GM12878 (cell line): ENCODE measurements around the gene RRM2. TPM values are rescaled to one million over a fixed set of nuclear protein-coding genes. Genes with fewer than 3 reads are reported as not detected.

Experiments used
- ATAC-seq: fragments of 200-7000 bp; cut with Tn5 transposase; 3 replicates; pipeline ENCODE4 v1.9.1; 2020; ENCODE audit warnings: mild to moderate bottlenecking, moderate library complexity
- BruUV-seq: library from RNA; stranded (reverse); fragments of 400-500 nt; replicated peaks from 2 replicates; lab custom pipeline; 2021; lab: Mats Ljungman, UMichigan
- CTCF ChIA-PET: fragments of 300-600 bp; sonication (Branson Sonifier 250); formaldehyde crosslinking; extraction: SDS; loops from one replicate; lab custom pipeline; 2021; ENCODE audit warnings: inconsistent platforms; lab: Yijun Ruan, JAX
- POLR2A ChIA-PET: fragments of 350-600 bp; formaldehyde crosslinking; extraction: SDS; loops from one replicate; lab custom pipeline; 2021; ENCODE audit warnings: inconsistent platforms; lab: Charles Lee
- RAD21 ChIA-PET: fragments of 300-600 bp; sonication (Branson Sonifier 250); formaldehyde crosslinking; loops from one replicate; lab custom pipeline; 2023; ENCODE audit warnings: antibody characterized with exemption; ENCODE audit not compliant: unreplicated experiment; lab: Charles Lee
- SMC1A ChIA-PET: fragments of 300-600 bp; sonication (Branson Sonifier 250); formaldehyde crosslinking; loops from one replicate; lab custom pipeline; 2023; ENCODE audit not compliant: unreplicated experiment, uncharacterized antibody; lab: Charles Lee
- DNase-seq: peaks from one replicate; pipeline ENCODE4 v3.0.0-alpha.2; 2011; ENCODE audit warnings: low read depth, low spot score
- FAIRE-seq: peaks from 3 replicates; lab custom pipeline; 2011; peaks lifted over from hg19 to GRCh38; lab: Jason Lieb, UNC
- H2AFZ ChIP-seq: 2 replicates; pipeline ENCODE4 v1.6.0; 2011; ENCODE audit warnings: low read depth, low read length, control low read depth; ENCODE audit not compliant: control insufficient read depth
- H3K27ac ChIP-seq: 2 replicates; pipeline ENCODE4 v1.5.1; 2011; ENCODE audit warnings: control low read depth; ENCODE audit not compliant: control insufficient read depth, insufficient read depth
- H3K27me3 ChIP-seq, 2 experiments: replicated peaks in 1 of 2; 2 replicates each; pipeline versions ENCODE4 v1.6.0 to v1.6.1; 2011; ENCODE audit warnings: low read length in 1 of 2; ENCODE audit not compliant: control insufficient read depth in 2 of 2, insufficient read depth in 2 of 2
- H3K36me3 ChIP-seq, 2 experiments: 2 replicates each; pipeline ENCODE4 v1.5.1; 2011; ENCODE audit warnings: low read length in 1 of 2; ENCODE audit not compliant: control insufficient read depth in 2 of 2, insufficient read depth in 2 of 2
- H3K4me1 ChIP-seq: 2 replicates; pipeline ENCODE4 v1.6.1; 2011; ENCODE audit warnings: mild to moderate bottlenecking, low read length, moderate library complexity, mixed read lengths; ENCODE audit not compliant: control insufficient read depth, insufficient read depth
- H3K4me2 ChIP-seq: 2 replicates; pipeline ENCODE4 v1.6.0; 2011; ENCODE audit warnings: control low read depth; ENCODE audit not compliant: control insufficient read depth, insufficient read depth
- H3K4me3 ChIP-seq: fragments of 200-600 bp; sonication (generic); 2 replicates; pipeline ENCODE4 v1.5.1; 2016
- H3K79me2 ChIP-seq: 2 replicates; pipeline ENCODE4 v1.6.0; 2011; ENCODE audit warnings: low read length; ENCODE audit not compliant: control insufficient read depth, insufficient read depth
- H3K9ac ChIP-seq: 2 replicates; pipeline ENCODE4 v1.8.0; 2011; ENCODE audit warnings: low read length, control low read depth, mixed read lengths; ENCODE audit not compliant: control insufficient read depth, insufficient read depth
- H3K9me3 ChIP-seq: replicated peaks from 3 replicates; pipeline ENCODE4 v1.5.1; 2011; ENCODE audit warnings: mild to moderate bottlenecking, low read length; ENCODE audit not compliant: control insufficient read depth, insufficient read depth
- H4K20me1 ChIP-seq: 2 replicates; pipeline ENCODE4 v1.6.0; 2011; ENCODE audit not compliant: control insufficient read depth, insufficient read depth
- CBX3 ChIP-seq: fragments of 200-600 bp; sonication (generic); IDR thresholded peaks from 2 replicates; pipeline ENCODE4 v1.6.1; 2016; ENCODE audit warnings: low read depth, borderline replicate concordance
- EED ChIP-seq: sonication (generic); IDR thresholded peaks from 2 replicates; pipeline ENCODE4 v1.6.1; 2016; ENCODE audit warnings: antibody characterized with exemption, low read depth
- ESRRA ChIP-seq: IDR thresholded peaks from 2 replicates; pipeline ENCODE4 v1.6.1; 2012; ENCODE audit warnings: mild to moderate bottlenecking, low read length, improper control_type of control experiment
- FOXM1 ChIP-seq: IDR thresholded peaks from 2 replicates; pipeline ENCODE4 v1.6.1; 2012; ENCODE audit warnings: low read depth, mild to moderate bottlenecking, inconsistent platforms, low read length, moderate library complexity
- KDM1A ChIP-seq: fragments of 200-600 bp; sonication (generic); IDR thresholded peaks from 2 replicates; pipeline ENCODE4 v1.6.1; 2016; ENCODE audit warnings: borderline replicate concordance
- MLLT1 ChIP-seq: fragments of 450-650 bp; IDR thresholded peaks from 2 replicates; pipeline ENCODE4 v1.6.1; 2016; ENCODE audit warnings: mild to moderate bottlenecking
- PAX5 ChIP-seq: IDR thresholded peaks from 2 replicates; pipeline ENCODE4 v1.6.1; 2011; ENCODE audit warnings: low read depth, low read length, borderline replicate concordance
- POLR2AphosphoS2 ChIP-seq: IDR thresholded peaks from 2 replicates; pipeline ENCODE4 v1.6.1; 2011; ENCODE audit warnings: low read depth, mild to moderate bottlenecking, low read length, improper control_type of control experiment, moderate library complexity
- REST ChIP-seq: IDR thresholded peaks from 2 replicates; pipeline ENCODE4 v1.6.1; 2012; ENCODE audit warnings: mild to moderate bottlenecking, low read depth, low read length
- RFX5 ChIP-seq: IDR thresholded peaks from 2 replicates; pipeline ENCODE4 v1.6.1; 2011; ENCODE audit warnings: low read depth, low read length, improper control_type of control experiment
- SPI1 ChIP-seq: IDR thresholded peaks from 2 replicates; pipeline ENCODE4 v1.6.1; 2011; ENCODE audit warnings: low read depth, mild to moderate bottlenecking, low read length, moderate library complexity, borderline replicate concordance; ENCODE audit not compliant: insufficient read depth
- SREBF1 ChIP-seq: IDR thresholded peaks from 2 replicates; pipeline ENCODE4 v1.6.1; 2012; ENCODE audit warnings: mild to moderate bottlenecking, low read length
- SUZ12 ChIP-seq: fragments of 200-600 bp; sonication (generic); IDR thresholded peaks from one replicate; pipeline ENCODE4 v1.6.1; 2018; ENCODE audit warnings: antibody characterized with exemption, mild to moderate bottlenecking; ENCODE audit not compliant: unreplicated experiment
- TCF3 ChIP-seq: IDR thresholded peaks from 2 replicates; pipeline ENCODE4 v1.6.1; 2012; ENCODE audit warnings: low read depth, mild to moderate bottlenecking, low read length, borderline replicate concordance; ENCODE audit not compliant: insufficient read depth
- ZBTB4 ChIP-seq: fragments of 450-650 bp; formaldehyde crosslinking; IDR thresholded peaks from 2 replicates; pipeline ENCODE4 v1.4.0; 2022; ENCODE audit warnings: mild to moderate bottlenecking, moderate library complexity
- WGBS: methylation state at CpG from one replicate; pipeline ENCODE4 v1.1.6; 2016; ENCODE audit warnings: low lambda C conversion rate; ENCODE audit not compliant: insufficient replicate concordance, insufficient coverage; ENCODE audit errors: missing lambda C conversion rate; 5-methylcytosine and 5-hydroxymethylcytosine counted together
- in situ Hi-C: fragments of 300-500 bp; cut with MboI; formaldehyde crosslinking; loops from 9 replicates; pipeline ENCODE4 v1.14.3; 2018; ENCODE audit warnings: mixed read lengths
- intact Hi-C: fragments of 100-400 bp; cut with micrococcal nuclease; formaldehyde crosslinking; loops from one replicate; pipeline ENCODE4 v1.14.2; 2022; ENCODE audit not compliant: unreplicated experiment
- polyA plus RNA-seq, 11 experiments: library from polyadenylated mRNA; depleted of rRNA in 4 of 11; unstranded in 6 of 11; stranded (reverse) in 5 of 11; fragments of >200 nt; fragmentation: Nextera tagmentation in 4 of 11; fragmentation: Illumina TruSeq in 1 of 11; extraction: Ambion mirVana in 4 of 11; extraction: Trizol in 1 of 11; gene quantifications; 1 replicate in 1 of 11; 2 replicates in 10 of 11; pipeline versions ENCODE4 v1.2.1 to v1.2.3, GENCODE V29; 2011 to 2016; ENCODE audit warnings: inconsistent platforms in 2 of 11, missing spikeins in 2 of 11, low read depth in 1 of 11
- total RNA-seq, 4 experiments: library from RNA; depleted of rRNA in 3 of 4; stranded (reverse); fragments of >200 nt in 3 of 4; fragmentation: Illumina TruSeq in 1 of 4; extraction: Trizol in 1 of 4; gene quantifications; 2 replicates each; pipeline versions ENCODE4 v1.2.1 to v1.2.3, GENCODE V29; 2013 to 2021

Gene RRM2
- total and polyA plus RNA-seq, 10 of the 15 experiments (the other 5 are each of a cell fraction or from before 2014, with no cell fraction given) = 54.4 to 771 (median 159) TPM

- WGBS = 100% methylated on average over 3 of the region's 3 CpGs
- BruUV-seq = no TSS peak
- intact Hi-C loops (no loop called here), in situ Hi-C loops (no loop called here)
- H3K4me2 ChIP-seq = no peak overlapping the region
- no peak overlapping the region for H3K9ac ChIP-seq
- ChIA-PET RAD21 (no interaction called here), POLR2A (no interaction called here), CTCF (no interaction called here), SMC1A (no interaction called here)
- ATAC-seq (no peak), DNase-seq (no peak), FAIRE-seq (no peak)
- no peaks in the 10 kb centered on the region for H3K4me1 ChIP-seq
- no peaks in the 10 kb centered on the region for H3K27me3 ChIP-seq
- H2AFZ ChIP-seq = no peak overlapping the region
- no peaks in the 10 kb centered on the region for H4K20me1 ChIP-seq
- no peak overlapping the region for H3K4me3 ChIP-seq
- no peaks in the 10 kb centered on the region for H3K79me2 ChIP-seq
- H3K36me3 ChIP-seq = peaks cover 0 to 4% of the 10 kb centered on the region in 2 experiments; a peak in 2 of 4 replicates
- no peaks in the 10 kb centered on the region for H3K9me3 ChIP-seq
- H3K27ac ChIP-seq = no peak overlapping the region
- TF ChIP-seq POLR2AphosphoS2 (no peak), ZBTB4 (CRISPR knock-in tag) (no peak), MLLT1 (no peak), KDM1A (no peak), ESRRA (no peak), SUZ12 (no peak), EED (no peak), SREBF1 (no peak), PAX5 (no peak), TCF3 (no peak), RFX5 (no peak), FOXM1 (no peak), REST (no peak), CBX3 (no peak), SPI1 (no peak)
Observed at GRCh38 chr2:10179422-10179821, 56.9 kb downstream of the RRM2 start.
